OCI-M1 (cell line): ENCODE results near the gene ZNF862.
"Not testable (repeated sequence)": the region's sequence is repeated elsewhere in the genome, so short reads cannot be mapped to it uniquely, and the experiment has no call there.

Source experiments
- DNase-seq: peaks from one replicate; lab custom pipeline; 2025; lab: John Stamatoyannopoulos, UW

Gene ZNF862

GRCh38 chr7:149880638-149881311 is 42.6 kb downstream of the ZNF862 start:
- DNase-seq: no peak

- no peak for DNase-seq
These were observed 43.4 kb downstream of the ZNF862 start for GRCh38 chr7:149881328-149882247.

GRCh38 chr7:149882248-149883047 is 44.3 kb downstream of the ZNF862 start:
- no peak for DNase-seq

- DNase-seq: no peak
These were observed 44.9 kb downstream of the ZNF862 start for GRCh38 chr7:149883048-149883438.

- DNase-seq: peak; percentile 63
These were observed 45.3 kb downstream of the ZNF862 start for GRCh38 chr7:149883452-149883861.

GRCh38 chr7:149884016-149884415 is 45.8 kb downstream of the ZNF862 start:
- DNase-seq: peak; percentile 6

- DNase-seq: no peak
These were observed 46.4 kb downstream of the ZNF862 start for GRCh38 chr7:149884541-149884940.

GRCh38 chr7:149885191-149886017 is 47.2 kb downstream of the ZNF862 start:
- DNase-seq: no peak

GRCh38 chr7:149886018-149886415 is 47.8 kb downstream of the ZNF862 start:
- DNase-seq: no peak

- DNase-seq: no peak
These were observed 49.1 kb downstream of the ZNF862 start for GRCh38 chr7:149887311-149887710.

GRCh38 chr7:149890715-149891114 is 52.5 kb downstream of the ZNF862 start:
- DNase-seq: not testable (repeated sequence)

GRCh38 chr7:149894957-149895356 is 56.8 kb downstream of the ZNF862 start:
- not testable (repeated sequence) for DNase-seq

- not testable (repeated sequence) for DNase-seq
These were observed 69.7 kb downstream of the ZNF862 start for GRCh38 chr7:149907776-149908376.

- DNase-seq: not testable (repeated sequence)
These were observed 72.0 kb downstream of the ZNF862 start for GRCh38 chr7:149910219-149910618.

- not testable (repeated sequence) for DNase-seq
These were observed 74.0 kb downstream of the ZNF862 start for GRCh38 chr7:149912126-149912525.
